GM10248 (cell line): ENCODE results near the gene TSPEAR.

Experiments used
- CTCF ChIA-PET: fragments of 300-600 bp; sonication (Branson Sonifier 250); formaldehyde crosslinking; extraction: SDS; loops from one replicate; lab custom pipeline; 2021; ENCODE audit warnings: antibody characterized with exemption; lab: Yijun Ruan, JAX
- POLR2A ChIA-PET: fragments of 350-650 bp; sonication (Branson Sonifier 250); formaldehyde crosslinking; extraction: SDS; loops from one replicate; lab custom pipeline; 2020; ENCODE audit warnings: antibody characterized with exemption; lab: Yijun Ruan, JAX
- DNase-seq: peaks from one replicate; pipeline ENCODE4 v3.0.0; 2012; ENCODE audit errors: extremely low spot score
- TF ChIP-seq, protein P1 (sequence below): IDR thresholded peaks from 2 replicates; pipeline ENCODE4 v1.5.1; 2012; ENCODE audit warnings: mild to moderate bottlenecking, low read depth; ENCODE audit errors: extremely low read depth, missing control alignments, control extremely low read depth

Gene TSPEAR

DNA sequence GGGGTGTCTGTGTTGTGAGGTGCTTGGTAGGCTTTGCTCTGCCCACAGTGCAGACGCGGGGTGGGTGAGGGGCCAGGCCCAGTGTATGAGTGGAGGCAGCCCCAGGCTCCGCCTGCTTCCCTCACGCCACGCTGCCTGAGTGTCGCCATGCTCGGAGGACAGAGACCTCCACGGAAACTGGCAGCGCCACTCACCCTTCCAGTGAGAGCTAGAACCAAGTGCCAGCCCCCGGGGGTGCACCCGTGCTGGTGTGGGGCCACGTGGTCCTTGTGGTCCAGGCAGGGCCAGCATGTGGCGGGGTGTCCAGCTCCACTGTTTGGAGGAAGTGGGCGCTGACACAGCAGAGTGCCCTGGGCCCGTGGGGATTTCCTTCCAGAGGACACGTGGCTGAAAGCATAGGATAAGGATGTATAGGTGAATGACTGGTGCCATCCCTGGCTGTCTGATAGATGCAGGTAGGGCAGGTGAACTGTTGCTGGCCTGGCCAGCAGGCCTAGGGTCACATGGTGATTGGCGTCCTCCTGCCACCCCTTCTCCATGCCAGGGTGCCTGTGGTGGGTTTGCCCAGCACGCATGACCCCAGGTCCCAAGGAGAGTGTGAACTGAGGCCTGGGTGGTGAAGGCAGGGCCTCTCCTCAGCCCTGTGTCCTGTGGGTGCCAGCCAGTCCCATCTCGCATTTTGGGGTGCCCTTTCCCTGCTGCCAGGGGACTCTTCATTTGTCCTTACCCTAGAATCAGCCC, 252.2 kb downstream of the TSPEAR start:
- TF ChIP-seq, protein P1, sequence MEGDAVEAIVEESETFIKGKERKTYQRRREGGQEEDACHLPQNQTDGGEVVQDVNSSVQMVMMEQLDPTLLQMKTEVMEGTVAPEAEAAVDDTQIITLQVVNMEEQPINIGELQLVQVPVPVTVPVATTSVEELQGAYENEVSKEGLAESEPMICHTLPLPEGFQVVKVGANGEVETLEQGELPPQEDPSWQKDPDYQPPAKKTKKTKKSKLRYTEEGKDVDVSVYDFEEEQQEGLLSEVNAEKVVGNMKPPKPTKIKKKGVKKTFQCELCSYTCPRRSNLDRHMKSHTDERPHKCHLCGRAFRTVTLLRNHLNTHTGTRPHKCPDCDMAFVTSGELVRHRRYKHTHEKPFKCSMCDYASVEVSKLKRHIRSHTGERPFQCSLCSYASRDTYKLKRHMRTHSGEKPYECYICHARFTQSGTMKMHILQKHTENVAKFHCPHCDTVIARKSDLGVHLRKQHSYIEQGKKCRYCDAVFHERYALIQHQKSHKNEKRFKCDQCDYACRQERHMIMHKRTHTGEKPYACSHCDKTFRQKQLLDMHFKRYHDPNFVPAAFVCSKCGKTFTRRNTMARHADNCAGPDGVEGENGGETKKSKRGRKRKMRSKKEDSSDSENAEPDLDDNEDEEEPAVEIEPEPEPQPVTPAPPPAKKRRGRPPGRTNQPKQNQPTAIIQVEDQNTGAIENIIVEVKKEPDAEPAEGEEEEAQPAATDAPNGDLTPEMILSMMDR, result no peak
- ChIA-PET CTCF (no interaction called here), POLR2A (no interaction called here)
- DNase-seq, result no peak

DNA sequence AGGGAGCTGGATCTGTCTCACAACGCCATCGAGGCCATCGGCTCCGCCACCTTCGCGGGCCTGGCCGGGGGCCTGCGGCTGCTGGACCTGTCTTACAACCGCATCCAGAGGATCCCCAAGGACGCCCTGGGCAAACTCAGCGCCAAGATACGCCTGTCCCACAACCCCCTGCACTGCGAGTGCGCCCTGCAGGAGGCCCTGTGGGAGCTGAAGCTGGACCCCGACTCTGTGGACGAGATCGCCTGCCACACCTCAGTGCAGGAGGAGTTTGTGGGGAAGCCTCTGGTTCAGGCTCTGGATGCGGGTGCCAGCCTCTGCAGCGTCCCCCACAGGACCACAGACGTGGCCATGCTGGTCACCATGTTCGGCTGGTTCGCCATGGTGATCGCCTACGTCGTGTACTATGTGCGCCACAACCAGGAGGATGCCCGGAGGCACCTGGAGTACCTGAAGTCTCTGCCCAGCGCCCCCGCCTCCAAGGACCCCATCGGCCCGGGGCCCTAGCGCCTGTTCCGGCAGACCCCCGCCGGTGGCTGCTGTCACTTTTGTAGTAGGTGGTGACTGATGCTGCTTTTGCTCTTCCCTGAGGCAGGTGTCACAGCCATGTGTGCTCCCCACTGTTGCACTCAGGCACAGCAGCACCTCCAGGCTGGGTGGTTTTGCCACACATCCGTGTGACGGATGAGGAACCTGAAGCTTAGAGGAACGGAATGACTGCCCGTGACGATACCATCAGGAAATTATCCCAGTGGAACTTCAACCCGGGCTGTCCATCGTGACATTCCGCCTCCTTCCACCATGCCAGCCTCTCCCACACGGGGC, 254.2 kb downstream of the TSPEAR start:
- TF ChIP-seq, protein P1, result no peak
- no peak for DNase-seq
- ChIA-PET CTCF (interaction anchor here (1.0 to 2.0 kb wide), 2 partner anchors 23 to 66 kb away, joined by 3 to 6 read pairs; no protein-coding TSS in a partner anchor), POLR2A (no interaction called here)

DNA sequence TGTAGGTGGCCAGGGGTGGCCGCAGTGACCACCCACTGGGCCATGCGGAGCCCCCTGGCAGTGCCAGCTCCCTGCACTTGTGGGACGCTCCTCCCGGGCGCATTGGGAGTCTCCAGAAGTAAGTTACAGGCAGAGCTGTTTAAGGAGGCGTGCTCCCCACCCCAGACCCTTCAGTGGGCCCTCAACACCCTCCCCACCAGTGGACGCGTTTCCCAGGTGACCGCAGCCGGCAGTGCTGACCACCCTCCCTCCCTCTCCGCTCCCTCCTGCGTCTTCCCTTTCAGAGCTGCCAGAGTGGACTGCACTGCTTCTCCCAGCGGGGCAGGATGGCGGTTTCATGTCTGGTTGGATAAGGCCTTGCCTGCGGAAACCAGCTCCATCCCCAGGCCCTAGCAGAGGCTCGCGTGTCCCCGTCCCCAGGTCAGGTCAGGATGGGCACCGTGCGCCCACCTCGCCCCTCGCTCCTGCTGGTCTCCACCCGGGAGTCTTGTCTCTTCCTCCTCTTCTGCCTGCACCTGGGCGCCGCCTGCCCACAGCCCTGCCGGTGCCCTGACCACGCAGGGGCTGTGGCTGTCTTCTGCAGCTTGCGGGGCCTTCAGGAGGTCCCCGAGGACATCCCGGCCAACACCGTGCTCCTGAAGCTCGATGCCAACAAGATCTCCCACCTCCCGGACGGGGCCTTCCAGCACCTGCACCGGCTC, 255.0 kb downstream of the TSPEAR start:
- ChIA-PET CTCF (interaction anchor here (1.0 to 2.0 kb wide), 2 partner anchors 24 to 65 kb away, joined by 3 to 6 read pairs; no protein-coding TSS in a partner anchor), POLR2A (no interaction called here)
- DNase-seq, result no peak
- TF ChIP-seq, protein P1, result no peak

DNA sequence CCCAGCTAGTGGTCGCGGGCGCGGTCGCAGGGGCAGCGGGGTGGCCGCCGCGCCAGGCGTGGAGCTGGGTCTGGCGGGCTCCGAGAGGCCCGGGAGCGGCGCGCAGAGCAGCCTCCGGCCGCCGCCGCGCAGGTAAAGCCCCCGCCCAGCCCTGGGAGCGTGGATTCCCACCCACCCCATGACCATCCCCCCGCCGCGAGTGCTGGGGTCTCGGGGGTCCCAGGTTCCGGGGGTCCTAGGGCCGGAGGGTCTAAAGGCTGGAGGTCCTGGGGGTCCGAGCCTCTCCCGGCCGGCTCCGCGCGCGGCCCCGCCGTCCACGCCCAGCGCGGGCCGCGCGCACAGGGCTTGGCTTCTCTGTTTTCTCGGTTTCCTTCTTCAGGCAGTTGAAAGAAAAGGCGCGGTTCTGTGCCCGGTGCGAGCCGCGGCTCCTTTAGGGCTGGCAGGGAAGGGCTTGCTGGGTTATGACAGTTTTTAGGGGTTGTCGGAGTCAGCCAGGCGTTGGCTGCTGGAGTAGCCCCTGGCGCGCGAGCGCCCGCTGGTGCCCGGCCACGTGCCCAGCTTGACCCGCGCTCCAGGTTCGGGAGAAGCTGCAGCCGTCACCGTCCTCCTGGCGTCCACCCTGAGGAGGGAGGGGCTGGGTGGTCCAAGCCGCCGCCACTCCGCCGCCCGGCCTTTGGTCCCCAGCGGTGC, 255.7 kb downstream of the TSPEAR start:
- ChIA-PET POLR2A (no interaction called here), CTCF (interaction anchor here (1.0 to 2.0 kb wide), 2 partner anchors 25 to 64 kb away, joined by 3 to 6 read pairs; no protein-coding TSS in a partner anchor)
- TF ChIP-seq, protein P1, result peak; percentile 49
- peak; percentile 55 for DNase-seq

DNA sequence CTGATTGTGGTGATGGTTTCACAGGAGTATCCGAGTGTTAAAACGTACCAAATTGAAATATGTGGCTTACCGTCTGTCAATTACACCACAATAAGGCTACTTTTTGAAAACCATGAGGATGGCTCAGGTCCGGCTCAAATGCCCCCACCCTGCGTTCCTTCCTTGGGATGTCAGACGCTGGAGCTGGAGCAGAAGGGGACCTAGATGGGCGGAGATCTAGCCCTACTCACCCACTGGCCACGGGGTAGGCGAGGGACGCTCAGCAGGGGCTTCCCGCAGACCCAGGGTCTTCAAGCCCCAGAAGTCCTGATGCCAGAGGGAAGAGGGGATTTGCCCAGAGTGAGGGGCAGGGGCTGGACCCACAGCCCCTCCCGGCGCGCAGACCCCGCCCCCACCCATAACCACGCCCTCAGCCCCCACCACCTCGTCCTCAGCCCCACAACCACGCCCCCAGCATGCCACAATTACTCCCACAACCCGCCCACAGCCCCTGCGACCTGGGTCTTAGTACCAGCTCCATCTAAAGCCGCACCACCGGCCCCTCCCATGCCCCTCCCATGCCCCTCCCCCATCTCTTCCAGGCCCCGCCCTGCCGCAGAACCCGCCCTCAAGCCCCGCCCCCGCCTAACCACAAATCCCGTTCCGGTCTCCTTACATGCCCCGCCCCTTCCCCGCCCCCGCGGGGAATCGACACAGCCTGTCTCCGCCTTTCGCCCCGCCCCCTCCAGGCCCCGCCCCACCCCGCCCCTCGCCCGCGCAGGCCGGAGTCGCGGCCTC, 256.4 kb downstream of the TSPEAR start, which contains the start of gene LRRC3:
TSS of gene LRRC3 (plus strand) at position 764 of the 777 bp plus-strand sequence. CDS start 1,135 bp downstream, outside the sequence.
- DNase-seq, result peak; percentile 90
- POLR2A ChIA-PET, result no interaction called here

More for the DNA sequence above, 256.4 kb downstream of the TSPEAR start, which contains the start of gene LRRC3:
- CTCF ChIA-PET, result no interaction called here
- TF ChIP-seq, protein P1, result no peak
